Head of caudate nucleus (tissue), 42 donors: ENCODE data around the gene NEDD9.
A peak's percentile ranks its signal among the peaks of the same experiment; 100 is the strongest.

ENCODE experiments used
- DNase-seq, 42 donors: peaks; one replicate each; pipeline versions ENCODE4 v3.0.0 to v3.0.0-alpha.2; 2020 to 2021; ENCODE audit warnings: mixed read lengths in 7 of 42
- intact Hi-C: fragments of 100-400 bp; cut with DNase I; formaldehyde crosslinking; loops from one replicate; pipeline ENCODE4 v1.15.0; 2022

The NEDD9 gene

DNA sequence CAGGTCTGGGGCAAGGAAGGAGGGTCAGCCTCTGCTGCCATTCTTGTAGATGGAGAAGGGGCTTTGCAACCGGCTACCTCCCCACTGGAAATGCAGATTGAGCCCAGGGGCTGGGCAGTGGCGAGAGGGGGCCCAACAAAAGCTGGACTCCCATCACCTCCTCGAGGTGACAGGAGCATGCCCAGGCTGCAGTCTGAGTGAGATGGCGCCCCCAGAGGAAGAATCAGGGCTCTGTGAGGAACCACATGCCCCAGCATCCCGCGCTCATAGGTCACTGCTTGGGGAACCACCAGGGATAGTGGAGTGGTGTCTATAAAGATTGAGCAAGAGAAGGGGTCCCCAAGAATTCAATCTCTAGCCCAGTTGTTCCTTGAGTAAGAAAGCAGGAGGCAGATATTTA lies 31.6 kb upstream of the NEDD9 start:
- intact Hi-C loops, result no loop called here
- no peak for DNase-seq

- intact Hi-C loops, result no loop called here
These were observed 30.9 kb upstream of the NEDD9 start for GRCh38 chr6:11263291-11263775.

GRCh38 chr6:11262242-11262641 lies 29.8 kb upstream of the NEDD9 start:
- DNase-seq, result peak in 3 of 42 donors; percentile 9 to 24 (median 13)
- intact Hi-C loops, result no loop called here

More at GRCh38 chr6:11263291-11263775, 30.9 kb upstream of the NEDD9 start:
- no peak for DNase-seq

DNA sequence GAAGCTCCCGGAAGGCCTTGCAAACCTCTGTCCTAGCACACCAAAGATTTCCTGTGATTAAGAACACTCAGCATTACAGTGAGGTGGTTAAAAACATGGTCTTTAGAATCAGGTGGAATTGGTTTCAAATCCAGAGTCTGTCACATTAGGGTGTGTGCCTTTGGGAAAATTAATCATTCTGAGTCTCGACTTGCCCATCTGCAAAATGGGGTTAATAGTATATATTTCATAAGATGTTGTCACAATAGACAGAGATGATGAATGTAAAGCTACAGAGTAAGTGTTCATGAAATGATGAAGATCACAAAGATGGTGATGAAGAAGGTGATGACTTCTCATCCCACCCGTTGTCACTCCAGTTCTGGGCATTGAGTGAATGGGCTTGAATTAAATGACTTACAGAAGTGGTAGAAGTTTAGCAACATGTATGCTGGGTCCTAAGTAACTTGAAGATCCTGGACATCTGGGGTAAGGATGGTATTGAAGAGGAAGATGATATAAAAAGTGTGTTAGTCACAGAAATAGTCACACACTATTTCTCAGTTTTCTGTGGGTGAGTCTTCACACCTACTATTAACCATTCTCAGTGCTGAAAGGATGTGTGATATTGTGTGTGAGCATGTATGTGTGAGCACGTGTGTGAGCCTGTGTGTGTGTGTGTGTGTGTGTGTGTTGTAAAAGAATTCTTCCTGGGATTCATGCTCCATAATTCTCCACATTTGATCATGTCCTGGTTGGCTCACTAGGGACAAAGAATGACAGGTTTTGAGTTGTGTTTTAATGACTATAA lies 28.0 kb upstream of the NEDD9 start:
- DNase-seq, result no peak
- intact Hi-C loops, result no loop called here

DNA sequence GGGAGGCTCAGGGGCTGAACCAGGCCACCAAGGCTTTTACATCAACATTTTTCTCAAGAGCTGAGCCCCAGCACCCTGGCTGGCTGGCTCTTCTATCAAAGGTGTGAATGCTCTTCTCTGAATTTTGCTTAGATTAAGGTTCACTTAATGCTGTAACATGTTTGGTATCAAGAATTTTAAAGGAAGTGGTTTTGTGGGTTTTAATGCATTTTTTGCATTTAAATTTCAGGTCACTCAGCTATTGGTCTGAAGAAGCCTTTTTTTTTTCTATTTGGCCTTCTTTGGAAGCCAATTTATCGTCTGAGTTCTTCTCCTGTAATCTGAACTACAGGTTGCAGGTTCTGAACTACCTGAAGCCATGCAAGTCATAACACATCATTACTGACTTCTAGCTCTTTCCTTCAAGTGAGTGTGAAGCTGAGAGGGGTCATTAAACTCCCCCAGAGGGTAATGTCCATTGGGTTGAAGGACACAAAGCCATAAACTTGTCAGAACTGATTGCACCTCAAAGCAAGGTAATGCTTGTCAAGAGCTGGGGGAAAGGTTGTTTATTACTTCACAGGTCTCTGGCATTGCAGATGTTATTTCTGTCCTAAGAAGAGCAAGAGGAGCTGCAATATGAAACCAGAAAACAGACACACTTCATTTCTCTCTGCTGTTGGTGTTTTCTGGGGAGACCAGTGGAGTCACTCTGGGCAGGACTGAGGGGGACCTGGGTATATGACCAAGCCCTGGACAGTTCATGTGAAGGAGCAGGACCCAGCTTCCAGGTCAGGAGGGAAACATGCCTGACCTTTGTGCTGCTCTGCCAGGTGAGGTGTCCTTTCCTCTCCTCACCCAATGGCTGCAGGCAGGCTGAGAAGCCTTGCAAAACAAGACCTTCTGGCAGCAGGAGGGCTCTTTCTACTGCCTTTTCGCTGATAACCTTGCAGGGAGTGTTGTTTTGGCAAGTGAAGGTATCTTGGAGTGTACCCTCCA lies 26.1 kb upstream of the NEDD9 start:
- intact Hi-C loops, result no loop called here
- DNase-seq, result no peak

- DNase-seq, result no peak
- intact Hi-C loops, result no loop called here
These were observed 23.1 kb upstream of the NEDD9 start for GRCh38 chr6:11255610-11256009.

GRCh38 chr6:11253594-11253993 lies 21.1 kb upstream of the NEDD9 start:
- DNase-seq, result no peak
- intact Hi-C loops, result no loop called here

- DNase-seq, result peak in 41 of 42 donors; percentile 43 to 93 (median 78)
- intact Hi-C loops, result no loop called here
These were observed 19.3 kb upstream of the NEDD9 start for GRCh38 chr6:11251553-11252360.

- DNase-seq, result no peak
- intact Hi-C loops, result no loop called here
These were observed 17.6 kb upstream of the NEDD9 start for GRCh38 chr6:11250108-11250507.

DNA sequence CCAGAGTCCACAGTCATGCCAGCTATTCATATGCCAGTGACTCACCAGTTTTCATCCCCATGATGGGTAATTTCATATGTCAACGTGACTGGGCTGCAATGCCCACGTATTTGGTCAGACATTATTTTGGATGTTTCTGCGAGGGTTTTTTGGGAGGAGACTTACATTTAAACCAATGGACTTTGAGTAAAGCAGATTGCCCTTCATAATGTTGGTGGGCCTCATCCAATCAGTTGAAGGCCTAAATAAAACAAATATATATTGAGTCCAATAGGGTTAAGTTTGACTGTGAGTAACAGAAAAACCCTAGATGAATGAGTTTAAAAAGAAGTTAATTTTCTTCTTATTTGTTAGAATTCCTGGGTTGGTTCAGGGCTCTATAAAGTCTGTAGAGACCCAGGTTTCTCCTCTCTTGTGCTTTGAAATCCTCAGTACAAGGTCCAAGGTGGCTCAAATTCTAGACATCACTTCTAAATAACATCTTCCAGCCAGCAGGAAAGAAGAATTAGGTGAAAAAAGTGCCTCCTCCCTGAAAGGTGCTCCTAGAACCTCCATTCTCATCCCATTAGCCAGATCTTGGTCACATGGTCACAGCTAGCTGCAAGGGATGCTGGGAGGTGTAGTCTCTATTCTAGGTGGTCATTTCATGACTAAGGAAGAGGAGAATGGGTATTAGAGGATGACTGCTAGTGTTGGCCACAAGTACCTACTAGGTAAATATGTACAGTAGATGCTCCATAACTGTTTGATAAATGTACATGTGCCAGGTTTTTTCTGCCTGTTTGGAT lies 16.7 kb upstream of the NEDD9 start:
- DNase-seq, result no peak
- intact Hi-C loops, result loop anchor here (10.0 kb wide), 1 partner anchor 246 kb away; no protein-coding TSS in a partner anchor

- intact Hi-C loops, result loop anchor here (10.0 kb wide), 1 partner anchor 248 kb away; no protein-coding TSS in a partner anchor
- DNase-seq, result no peak
These were observed 14.3 kb upstream of the NEDD9 start for GRCh38 chr6:11246722-11247121.

DNA sequence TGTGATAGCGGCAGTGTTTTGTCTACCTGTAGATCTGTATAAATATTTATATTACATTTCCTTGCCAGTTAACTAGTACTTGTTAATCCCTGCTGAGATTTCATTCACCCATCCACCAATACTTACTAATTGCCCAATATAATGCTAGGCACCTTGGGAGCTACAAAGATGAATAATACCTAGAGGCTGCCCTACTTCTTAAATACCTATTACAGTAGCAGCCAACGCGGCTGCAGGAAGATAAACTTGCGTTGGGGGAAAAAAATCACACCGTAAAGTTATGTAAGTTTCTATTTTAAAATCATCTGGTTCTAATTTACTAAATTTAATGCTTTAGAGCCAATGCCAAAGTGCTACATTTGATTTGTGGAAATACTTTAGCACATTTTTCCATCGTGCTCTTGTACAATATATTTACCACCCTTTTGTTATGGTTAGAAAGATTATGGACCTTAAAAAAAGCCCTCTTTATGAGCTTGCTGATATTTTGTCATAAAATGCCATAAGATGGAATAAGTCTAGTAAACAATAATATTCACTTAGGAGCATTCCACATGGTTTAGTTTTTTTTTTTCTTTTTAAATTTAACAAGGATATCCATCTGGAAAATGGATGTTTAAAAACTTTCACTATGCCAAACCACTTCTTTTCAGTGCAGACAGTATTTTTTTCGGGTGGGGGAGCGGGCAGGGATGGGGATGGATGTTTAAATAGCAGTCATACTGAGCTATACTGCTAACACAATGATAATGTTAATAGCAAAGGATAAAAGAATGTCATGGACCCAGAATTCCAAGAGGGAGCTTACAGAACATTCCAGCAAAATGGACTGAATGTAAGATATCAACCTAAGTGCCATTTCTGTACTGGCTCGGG lies 13.2 kb upstream of the NEDD9 start:
- intact Hi-C loops, result loop anchor here (10.0 kb wide), 1 partner anchor 249 kb away; no protein-coding TSS in a partner anchor
- DNase-seq, result peak in 13 of 42 donors; percentile 17 to 60 (median 31)

DNA sequence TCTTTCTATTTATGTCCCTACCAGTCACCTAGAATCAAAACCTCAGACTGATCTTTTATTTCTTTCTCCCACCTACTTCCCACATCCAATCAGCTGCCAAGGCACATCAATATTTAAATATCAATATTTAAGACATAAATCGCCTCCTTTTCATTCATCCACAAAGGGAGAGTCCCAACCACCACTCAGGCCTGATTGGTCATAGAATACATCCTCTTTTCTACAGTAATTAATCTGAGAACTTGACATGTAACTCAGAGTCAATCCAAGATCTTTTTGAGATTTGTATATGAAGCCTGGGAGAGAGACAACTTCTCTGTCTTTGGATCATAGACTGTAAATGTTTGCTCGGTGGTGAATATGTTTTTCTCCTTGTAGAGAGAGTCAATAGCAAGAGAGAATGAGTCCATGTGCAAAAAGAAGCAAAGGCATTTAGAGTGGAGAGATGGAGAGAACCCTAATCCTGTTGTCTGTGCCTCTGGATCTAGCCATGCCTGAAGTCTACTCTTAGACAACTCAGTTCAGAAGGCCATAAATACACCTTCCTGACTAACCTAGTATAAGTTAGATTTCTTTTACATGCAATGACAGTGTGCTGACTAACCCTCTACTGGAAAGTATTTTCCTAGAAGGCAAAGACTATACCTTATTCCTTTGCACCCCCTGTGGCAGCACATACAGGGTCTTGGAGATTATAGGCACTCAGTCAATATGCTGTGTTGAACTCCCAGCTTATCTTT lies 12.1 kb upstream of the NEDD9 start:
- DNase-seq, result no peak
- intact Hi-C loops, result loop anchor here (10.0 kb wide), 1 partner anchor 250 kb away; no protein-coding TSS in a partner anchor

DNA sequence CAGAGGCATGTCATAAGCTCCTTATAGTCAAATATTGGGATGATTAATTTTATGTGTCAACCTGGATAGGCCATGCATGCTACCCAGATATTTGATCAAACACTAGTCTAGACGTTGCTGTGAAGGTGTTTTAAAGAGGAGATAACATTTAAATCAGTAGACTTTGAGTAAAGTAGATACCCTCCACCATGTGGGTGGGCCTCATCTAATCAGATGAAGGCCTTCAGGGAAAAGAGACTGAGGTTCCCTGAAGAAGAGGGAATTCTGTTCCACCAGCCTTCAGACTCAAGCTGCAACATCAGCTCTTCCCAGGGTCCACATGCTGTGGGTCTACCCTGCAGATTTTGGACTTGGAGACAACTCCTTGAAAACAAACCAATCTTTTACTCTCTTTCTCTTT lies 11.4 kb upstream of the NEDD9 start:
- no peak for DNase-seq
- intact Hi-C loops, result loop anchor here (10.0 kb wide), 1 partner anchor 251 kb away; no protein-coding TSS in a partner anchor

DNA sequence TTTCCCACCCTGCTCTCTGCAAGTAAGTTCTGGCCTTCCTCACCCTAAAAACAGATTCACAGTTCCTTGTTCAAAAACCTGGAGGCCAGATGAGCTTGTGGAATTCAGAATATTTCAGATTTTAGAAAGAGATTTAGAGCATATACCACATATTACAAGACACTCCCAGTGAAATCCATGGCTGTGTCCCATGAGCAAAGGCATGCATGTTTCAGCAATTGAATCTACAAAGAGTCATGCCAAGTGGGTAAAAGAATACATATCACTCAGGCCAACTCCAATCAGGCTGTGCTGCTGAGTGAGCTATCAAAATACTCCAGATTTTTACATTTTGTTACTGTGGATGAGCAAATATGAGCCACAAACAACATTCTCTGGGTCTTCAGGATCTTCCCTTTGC lies 10.2 kb upstream of the NEDD9 start:
- DNase-seq, result no peak
- intact Hi-C loops, result loop anchor here (10.0 kb wide), 1 partner anchor 252 kb away; no protein-coding TSS in a partner anchor

GRCh38 chr6:11241793-11242201 lies 9.3 kb upstream of the NEDD9 start:
- peak in 41 of 42 donors; percentile 44 to 88 (median 72) for DNase-seq
- intact Hi-C loops, result loop anchor here (10.0 kb wide), 1 partner anchor 253 kb away; no protein-coding TSS in a partner anchor
